ENCODE measurements around the gene WIZ.

GRCh38 chr19:15438577-15438976 is 11.2 kb downstream of the WIZ start:
- TF ChIP-seq CTCF (IDR thresholded peaks at IDR 0.05) (no peak), POLR2A (IDR thresholded peaks at IDR 0.05) (no peak)
